SH-SY5Y (cell line): Measurements from ENCODE around the gene CDS1.

ENCODE experiments used
- GATA2 ChIP-seq: IDR thresholded peaks from 2 replicates; pipeline ENCODE4 v1.6.1; 2011; ENCODE audit warnings: mild to moderate bottlenecking, low read depth, low read length
- GATA3 ChIP-seq: IDR thresholded peaks from 2 replicates; pipeline ENCODE4 v1.6.1; 2011; ENCODE audit warnings: low read depth, mild to moderate bottlenecking, low read length, moderate library complexity

The CDS1 gene

GRCh38 chr4:84648863-84649647, 66.1 kb downstream of the CDS1 start:
- TF ChIP-seq GATA3 = no peak
- TF ChIP-seq GATA2 = no peak

GRCh38 chr4:84651499-84651898, 68.6 kb downstream of the CDS1 start:
- TF ChIP-seq GATA3 = no peak
- no peak for TF ChIP-seq GATA2

- TF ChIP-seq GATA2 = no peak
- TF ChIP-seq GATA3 = no peak
These were observed 69.6 kb downstream of the CDS1 start for GRCh38 chr4:84652478-84652877.

GRCh38 chr4:84660606-84661005, 77.7 kb downstream of the CDS1 start:
- TF ChIP-seq GATA3 (no peak), GATA2 (no peak)

GRCh38 chr4:84661191-84661939, 78.4 kb downstream of the CDS1 start:
- TF ChIP-seq GATA2 (no peak), GATA3 (no peak)

- no peak for TF ChIP-seq GATA2
- TF ChIP-seq GATA3 = no peak
These were observed 83.5 kb downstream of the CDS1 start for GRCh38 chr4:84666439-84666838.

- no peak for TF ChIP-seq GATA3
These were observed 86.3 kb downstream of the CDS1 start for GRCh38 chr4:84669201-84669600.

GRCh38 chr4:84672177-84672576, 89.2 kb downstream of the CDS1 start:
- TF ChIP-seq GATA3 (no peak), GATA2 (no peak)

GRCh38 chr4:84673475-84674240, 90.7 kb downstream of the CDS1 start:
- TF ChIP-seq GATA2 (no peak), GATA3 (no peak)

- TF ChIP-seq GATA2 (no peak), GATA3 (no peak)
These were observed 94.2 kb downstream of the CDS1 start for GRCh38 chr4:84677093-84677492.

- no peak for TF ChIP-seq GATA3
- no peak for TF ChIP-seq GATA2
These were observed 95.1 kb downstream of the CDS1 start for GRCh38 chr4:84677995-84678394.

- TF ChIP-seq GATA3 (no peak), GATA2 (no peak)
These were observed 96.2 kb downstream of the CDS1 start for GRCh38 chr4:84678976-84679744.

GRCh38 chr4:84680956-84681355, 98.0 kb downstream of the CDS1 start:
- TF ChIP-seq GATA2 = no peak
- TF ChIP-seq GATA3 = no peak

- TF ChIP-seq GATA2 = no peak
- TF ChIP-seq GATA3 = no peak
These were observed 98.8 kb downstream of the CDS1 start for GRCh38 chr4:84681486-84682274.
